ENCODE results near the gene CCDC33.
A peak's percentile ranks its signal among the peaks of the same experiment; 100 is the strongest.

Gene CCDC33

DNA sequence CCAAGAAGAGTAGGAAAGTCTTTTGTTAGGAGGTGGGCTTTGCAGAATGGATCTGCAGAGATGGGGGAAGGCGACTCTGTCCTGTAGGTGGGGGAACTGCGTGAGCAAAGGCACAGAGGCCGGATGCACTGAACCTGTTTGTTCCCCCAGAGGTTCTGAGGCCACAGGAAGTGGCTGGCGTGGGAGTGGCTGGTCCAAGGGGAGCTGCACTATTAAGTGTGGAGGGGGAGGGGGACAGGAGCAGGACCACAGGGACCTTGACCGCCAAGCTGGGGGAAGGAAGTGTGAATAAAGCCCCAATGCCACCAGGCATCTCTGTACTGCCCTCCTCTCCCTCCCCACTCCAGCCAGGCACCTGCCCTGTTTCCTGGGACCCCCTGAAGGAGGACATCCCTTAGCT, 79.5 kb downstream of the CCDC33 start:
- peak; percentile 65 for DNase-seq (ENCODE audit: low spot score)
- TF ChIP-seq, protein P1, sequence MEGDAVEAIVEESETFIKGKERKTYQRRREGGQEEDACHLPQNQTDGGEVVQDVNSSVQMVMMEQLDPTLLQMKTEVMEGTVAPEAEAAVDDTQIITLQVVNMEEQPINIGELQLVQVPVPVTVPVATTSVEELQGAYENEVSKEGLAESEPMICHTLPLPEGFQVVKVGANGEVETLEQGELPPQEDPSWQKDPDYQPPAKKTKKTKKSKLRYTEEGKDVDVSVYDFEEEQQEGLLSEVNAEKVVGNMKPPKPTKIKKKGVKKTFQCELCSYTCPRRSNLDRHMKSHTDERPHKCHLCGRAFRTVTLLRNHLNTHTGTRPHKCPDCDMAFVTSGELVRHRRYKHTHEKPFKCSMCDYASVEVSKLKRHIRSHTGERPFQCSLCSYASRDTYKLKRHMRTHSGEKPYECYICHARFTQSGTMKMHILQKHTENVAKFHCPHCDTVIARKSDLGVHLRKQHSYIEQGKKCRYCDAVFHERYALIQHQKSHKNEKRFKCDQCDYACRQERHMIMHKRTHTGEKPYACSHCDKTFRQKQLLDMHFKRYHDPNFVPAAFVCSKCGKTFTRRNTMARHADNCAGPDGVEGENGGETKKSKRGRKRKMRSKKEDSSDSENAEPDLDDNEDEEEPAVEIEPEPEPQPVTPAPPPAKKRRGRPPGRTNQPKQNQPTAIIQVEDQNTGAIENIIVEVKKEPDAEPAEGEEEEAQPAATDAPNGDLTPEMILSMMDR (IDR thresholded peaks at IDR 0.05; ENCODE audit: extremely low read depth, missing control alignments) = no peak

DNA sequence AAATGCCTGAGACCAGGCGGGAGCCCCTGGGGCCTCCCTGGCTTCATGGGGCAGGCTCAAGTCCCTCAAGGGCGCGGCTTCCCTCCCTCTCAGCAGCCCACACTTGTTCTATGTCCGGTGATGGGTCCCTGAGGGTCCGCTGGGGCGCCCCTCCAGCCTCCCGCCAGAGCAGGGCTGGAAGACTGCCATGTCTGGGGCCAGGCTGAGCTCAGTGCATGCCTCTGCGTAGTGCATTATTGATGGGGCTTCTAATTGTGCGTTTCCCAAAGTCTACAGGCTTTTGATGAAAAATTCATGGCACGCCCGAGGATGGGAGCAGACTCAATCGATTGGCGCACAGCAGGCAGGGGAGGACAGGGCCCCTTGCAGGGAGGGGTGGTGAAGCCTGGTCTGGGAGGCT, 80.0 kb downstream of the CCDC33 start:
- no peak for DNase-seq (ENCODE audit: low spot score)
- TF ChIP-seq, protein P1 (IDR thresholded peaks at IDR 0.05; ENCODE audit: extremely low read depth, missing control alignments) = no peak

DNA sequence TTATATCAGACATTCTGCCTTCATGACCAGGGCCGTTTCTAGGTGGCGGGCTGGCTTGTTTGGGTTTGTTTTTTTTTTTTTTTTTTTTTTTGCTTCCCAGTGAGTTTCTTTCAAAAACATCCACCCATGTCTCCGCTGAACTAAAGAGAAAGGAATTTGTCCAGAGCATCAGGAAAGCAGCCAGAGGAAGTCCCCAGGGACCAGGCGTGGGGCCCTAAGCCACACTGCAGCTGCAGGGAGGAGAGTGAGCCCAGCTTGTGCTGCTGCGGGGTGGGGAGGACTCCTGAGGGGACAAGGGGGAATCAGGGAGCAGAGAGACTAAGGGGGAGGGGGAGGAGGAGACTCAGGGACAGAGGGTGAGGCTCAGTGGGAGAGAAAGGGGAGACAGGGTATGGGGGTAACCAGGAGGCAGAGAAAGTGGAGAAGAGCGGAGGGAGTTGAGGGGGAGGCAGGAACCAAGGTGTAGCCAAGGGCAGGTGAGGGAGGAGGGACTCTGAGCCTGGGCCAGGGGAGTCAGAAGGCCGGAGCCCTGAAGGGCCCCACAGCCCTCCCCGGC, 81.8 kb downstream of the CCDC33 start:
- DNase-seq (ENCODE audit: low spot score) = no peak
- TF ChIP-seq, protein P1 (IDR thresholded peaks at IDR 0.05; ENCODE audit: extremely low read depth, missing control alignments) = no peak

DNA sequence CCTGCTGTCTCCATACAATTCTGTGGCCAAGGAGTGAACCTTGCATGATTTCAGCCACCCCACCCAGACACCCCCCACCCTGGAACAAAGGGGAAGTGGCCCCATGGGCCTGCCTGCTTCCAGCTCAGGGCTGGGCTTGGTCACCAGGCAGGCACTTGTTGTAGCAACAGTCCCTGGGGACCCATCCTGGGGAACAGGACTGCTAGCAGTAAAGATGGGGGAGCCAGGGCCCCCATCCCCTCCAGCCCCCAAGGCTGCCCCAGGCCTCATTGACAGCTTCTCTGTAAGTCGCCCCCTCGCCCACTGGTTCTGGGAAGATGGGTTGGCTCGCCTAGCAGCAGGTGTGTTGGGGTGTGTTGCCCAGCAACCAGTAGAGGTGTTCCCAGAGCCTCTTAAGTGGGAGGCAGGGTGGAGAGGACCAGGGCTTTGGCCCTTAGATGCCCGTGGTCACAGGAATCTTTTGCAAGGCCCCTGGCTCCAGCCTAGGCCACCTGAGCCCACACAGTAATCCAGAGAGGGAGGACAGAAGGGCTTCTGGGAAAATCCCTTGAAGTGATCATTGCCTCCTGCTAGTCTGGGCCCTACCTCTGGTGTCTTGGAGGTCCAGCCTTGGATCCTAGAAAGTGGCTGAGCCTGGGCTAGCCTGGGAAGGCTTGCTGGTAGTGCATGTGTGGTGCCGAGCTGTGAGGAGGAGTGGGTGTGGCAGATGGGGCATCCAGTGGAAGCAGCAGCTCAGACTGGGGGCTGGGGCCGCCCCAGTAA, 82.4 kb downstream of the CCDC33 start:
- no peak for DNase-seq (ENCODE audit: low spot score)
- TF ChIP-seq, protein P1 (IDR thresholded peaks at IDR 0.05; ENCODE audit: extremely low read depth, missing control alignments) = no peak

DNA sequence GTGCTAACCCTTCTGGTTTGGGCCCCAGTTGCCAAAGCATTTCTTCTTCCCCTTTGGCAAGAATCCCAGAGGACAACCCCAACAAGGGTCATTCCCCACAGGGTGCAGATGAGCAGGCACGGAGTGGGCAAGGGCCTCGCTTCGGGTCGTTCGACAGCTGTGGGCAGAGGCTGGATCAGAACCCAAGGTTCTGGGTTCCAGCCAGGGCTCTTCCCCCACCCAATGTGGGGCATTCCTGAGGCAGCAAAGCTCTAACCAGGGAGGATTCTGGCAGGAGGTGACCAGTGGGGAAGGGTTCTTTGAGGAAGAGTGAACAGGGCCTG, 83.0 kb downstream of the CCDC33 start:
- TF ChIP-seq, protein P1 (IDR thresholded peaks at IDR 0.05; ENCODE audit: extremely low read depth, missing control alignments) = no peak
- no peak for DNase-seq (ENCODE audit: low spot score)

DNA sequence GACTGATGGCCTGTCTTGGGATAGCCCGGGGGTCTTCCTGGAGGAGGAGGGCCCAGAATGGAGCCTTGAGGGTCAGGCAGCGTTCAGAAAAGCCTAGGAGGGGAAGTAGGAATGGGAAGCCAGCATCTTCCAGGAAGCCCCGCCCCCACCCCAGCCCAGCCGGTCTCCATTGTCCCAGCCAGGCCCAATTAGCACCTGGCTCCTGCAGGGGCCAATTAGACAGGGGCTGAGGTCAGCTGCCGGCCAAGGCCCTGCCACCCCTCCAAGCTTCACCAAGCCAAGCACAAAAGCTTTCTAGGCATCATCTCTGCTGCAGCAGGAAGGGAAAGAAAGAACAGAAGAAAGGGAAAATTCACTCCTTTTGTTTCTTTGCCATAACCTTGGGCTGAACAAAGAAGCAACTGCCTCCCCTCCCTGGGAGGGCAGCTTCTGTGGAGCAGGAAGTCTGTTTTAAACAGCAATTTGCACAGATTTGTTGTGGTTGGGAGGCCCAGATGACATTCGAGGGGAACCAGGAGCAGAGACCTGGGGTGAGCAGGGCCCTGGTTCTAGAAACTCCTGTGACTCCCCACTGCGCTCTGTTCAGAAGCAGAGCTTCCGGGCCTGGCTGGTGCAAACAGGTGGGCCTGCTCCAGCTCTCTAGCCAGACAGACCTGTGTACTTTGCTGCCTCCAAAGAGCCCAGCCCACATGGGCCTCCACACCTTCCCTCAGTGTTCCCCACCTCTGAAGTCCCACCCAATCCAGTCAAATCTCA, 83.6 kb downstream of the CCDC33 start:
- DNase-seq (ENCODE audit: low spot score) = no peak
- TF ChIP-seq, protein P1 (IDR thresholded peaks at IDR 0.05; ENCODE audit: extremely low read depth, missing control alignments) = no peak

Data from GM20000 (cell line).